ENCODE data around the gene KDM3B.
A peak's percentile ranks its signal among the peaks of the same experiment; 100 is the strongest.
"Not testable (repeated sequence)": the region's sequence is repeated elsewhere in the genome, so short reads cannot be mapped to it uniquely, and the experiment has no call there.

Gene KDM3B

DNA sequence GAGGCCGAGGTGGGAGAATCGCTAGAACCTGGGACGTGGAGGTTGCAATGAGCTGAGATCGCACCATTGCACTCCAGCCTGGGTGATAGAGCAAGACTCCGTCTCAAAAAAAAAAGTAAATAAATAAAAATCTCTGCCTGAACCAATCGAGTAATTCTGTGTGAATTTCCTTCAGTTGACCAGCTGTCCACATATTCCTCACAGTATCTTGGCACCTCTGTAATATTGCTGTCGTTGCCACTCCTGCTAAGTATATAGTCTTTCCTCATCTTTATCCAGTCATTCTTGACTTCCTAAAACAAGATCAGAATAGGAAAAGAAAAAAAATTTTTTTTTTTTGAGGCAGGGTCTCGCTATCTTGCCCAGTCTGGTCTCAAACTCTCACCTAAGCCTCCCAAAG lies 29.9 kb downstream of the KDM3B start:
- Histone ChIP-seq H3K4me1 (ENCODE audit: insufficient read depth, low read length) (no peaks in the 10 kb centered on the region), H3K4me3 (ENCODE audit: low read length) (no peak overlapping the region), H3K27me3 (ENCODE audit: insufficient read depth, low read length) (no peaks in the 10 kb centered on the region), H3K9me3 (ENCODE audit: low read length) (peaks cover under 1% of the 10 kb centered on the region), H3K36me3 (ENCODE audit: insufficient read depth, low read length) (peaks cover 75% of the 10 kb centered on the region), H2AFZ (ENCODE audit: low read depth, low read length) (no peak overlapping the region)

DNA sequence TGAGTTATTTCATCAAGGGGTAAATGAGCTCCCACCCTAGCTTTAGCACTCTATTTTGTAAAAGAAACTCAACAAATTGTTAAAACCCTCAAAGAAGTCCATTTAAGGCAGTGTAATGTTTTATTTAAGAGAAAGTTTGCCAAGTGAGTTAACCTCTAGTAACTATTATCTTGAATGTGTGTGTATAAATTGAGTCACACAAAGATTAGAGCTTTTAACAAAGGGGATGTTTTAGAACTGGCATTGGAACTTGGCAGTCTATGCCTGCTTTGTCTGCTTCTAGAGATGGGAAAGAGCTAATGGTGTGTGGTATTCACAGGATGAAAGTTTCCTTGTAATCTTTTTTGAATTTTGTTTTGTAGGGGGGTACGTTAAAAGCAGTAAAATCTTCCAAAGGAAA lies 33.2 kb downstream of the KDM3B start:
- H3K27me3 ChIP-seq (ENCODE audit: insufficient read depth, low read length): no peaks in the 10 kb centered on the region
- H3K4me1 ChIP-seq (ENCODE audit: insufficient read depth, low read length): no peaks in the 10 kb centered on the region
- H2AFZ ChIP-seq (ENCODE audit: low read depth, low read length): no peak overlapping the region
- H3K9me3 ChIP-seq (ENCODE audit: low read length): peaks cover 2% of the 10 kb centered on the region
- no peak overlapping the region for H3K4me3 ChIP-seq (ENCODE audit: low read length)
- H3K36me3 ChIP-seq (ENCODE audit: insufficient read depth, low read length): peaks cover 51% of the 10 kb centered on the region

DNA sequence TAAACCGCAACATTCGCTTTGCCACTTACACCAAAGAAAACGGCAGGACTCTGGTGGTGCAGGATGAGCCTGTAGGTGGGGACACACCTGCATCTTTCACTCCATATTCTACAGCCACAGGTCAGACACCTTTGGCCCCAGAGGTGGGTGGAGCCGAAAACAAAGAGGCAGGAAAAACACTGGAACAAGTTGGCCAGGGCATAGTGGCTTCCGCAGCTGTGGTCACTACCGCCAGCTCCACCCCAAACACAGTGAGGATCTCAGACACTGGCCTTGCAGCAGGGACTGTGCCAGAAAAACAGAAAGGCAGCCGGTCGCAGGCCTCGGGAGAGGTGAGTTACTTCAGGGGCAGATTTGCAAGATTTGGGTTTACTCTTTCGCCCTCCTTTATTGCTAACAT lies 33.8 kb downstream of the KDM3B start:
- peaks cover 2% of the 10 kb centered on the region for H3K9me3 ChIP-seq (ENCODE audit: low read length)
- H2AFZ ChIP-seq (ENCODE audit: low read depth, low read length): no peak overlapping the region
- H3K27me3 ChIP-seq (ENCODE audit: insufficient read depth, low read length): no peaks in the 10 kb centered on the region
- peaks cover 53% of the 10 kb centered on the region for H3K36me3 ChIP-seq (ENCODE audit: insufficient read depth, low read length)
- H3K4me3 ChIP-seq (ENCODE audit: low read length): no peak overlapping the region
- no peaks in the 10 kb centered on the region for H3K4me1 ChIP-seq (ENCODE audit: insufficient read depth, low read length)

DNA sequence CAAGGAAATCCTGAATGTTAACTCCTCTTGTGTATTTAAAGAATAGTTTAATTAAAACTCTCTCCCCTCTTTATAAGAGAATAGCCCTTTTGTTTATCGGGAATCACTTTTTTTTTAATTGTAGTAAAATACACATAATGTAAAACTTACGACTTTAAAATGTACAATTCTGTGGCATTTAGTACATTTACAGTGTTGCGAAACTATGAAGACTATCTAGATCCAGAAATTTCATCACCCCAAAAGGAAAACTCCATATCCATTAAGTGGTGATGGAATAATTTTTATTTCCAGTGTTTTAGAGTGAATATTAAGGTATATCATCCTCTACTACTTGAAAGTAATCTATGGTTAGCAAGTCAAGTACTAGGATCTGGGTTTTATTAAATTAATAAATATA lies 36.8 kb downstream of the KDM3B start:
- Histone ChIP-seq H3K27me3 (ENCODE audit: insufficient read depth, low read length) (no peaks in the 10 kb centered on the region), H3K4me1 (ENCODE audit: insufficient read depth, low read length) (peaks cover 5% of the 10 kb centered on the region), H2AFZ (ENCODE audit: low read depth, low read length) (no peak overlapping the region), H3K4me3 (ENCODE audit: low read length) (no peak overlapping the region), H3K36me3 (ENCODE audit: insufficient read depth, low read length) (peaks cover 66% of the 10 kb centered on the region), H3K9me3 (ENCODE audit: low read length) (peaks cover 2% of the 10 kb centered on the region)

DNA sequence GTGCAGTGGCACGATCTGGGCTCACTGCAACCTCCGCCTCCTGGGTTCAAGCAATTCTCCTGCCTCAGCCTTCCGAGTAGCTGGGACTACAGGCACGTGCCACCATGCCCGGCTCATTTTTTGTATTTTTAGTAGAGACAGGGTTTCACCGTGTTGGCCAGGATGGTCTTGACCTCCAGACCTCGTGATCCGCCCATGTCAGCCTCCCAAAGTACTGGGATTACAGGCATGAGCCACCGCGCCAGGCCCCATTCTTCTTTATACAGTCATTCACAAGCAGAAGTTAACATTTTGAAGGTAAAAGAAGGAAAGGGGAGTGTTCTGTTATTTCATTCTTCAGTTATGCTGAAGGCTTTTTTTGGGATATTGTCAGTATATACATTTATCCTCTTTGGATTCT lies 37.4 kb downstream of the KDM3B start:
- peaks cover 68% of the 10 kb centered on the region for H3K36me3 ChIP-seq (ENCODE audit: insufficient read depth, low read length)
- H2AFZ ChIP-seq (ENCODE audit: low read depth, low read length); H3K9me3 ChIP-seq (ENCODE audit: low read length); H3K27me3 ChIP-seq (ENCODE audit: insufficient read depth, low read length); H3K4me3 ChIP-seq (ENCODE audit: low read length); H3K4me1 ChIP-seq (ENCODE audit: insufficient read depth, low read length): not testable (repeated sequence)

DNA sequence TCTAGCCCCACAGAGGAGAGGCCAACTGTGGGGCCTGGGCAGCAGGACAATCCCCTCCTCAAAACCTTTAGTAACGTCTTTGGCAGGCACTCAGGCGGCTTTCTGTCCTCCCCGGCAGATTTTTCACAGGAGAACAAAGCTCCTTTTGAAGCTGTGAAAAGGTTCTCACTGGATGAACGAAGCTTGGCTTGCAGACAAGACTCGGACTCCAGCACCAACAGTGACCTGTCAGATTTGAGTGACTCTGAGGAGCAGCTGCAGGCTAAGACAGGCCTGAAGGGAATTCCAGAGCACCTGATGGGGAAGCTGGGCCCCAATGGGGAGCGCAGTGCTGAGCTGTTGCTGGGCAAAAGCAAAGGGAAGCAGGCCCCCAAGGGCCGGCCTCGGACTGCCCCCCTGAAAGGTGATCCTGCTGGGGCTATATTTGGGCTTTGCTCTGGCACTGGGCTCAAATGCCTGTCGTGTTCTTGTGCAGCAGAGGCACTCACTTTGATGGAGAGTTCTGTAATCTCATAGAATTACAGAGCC lies 39.4 kb downstream of the KDM3B start:
- no peak overlapping the region for H3K4me3 ChIP-seq (ENCODE audit: low read length)
- H3K36me3 ChIP-seq (ENCODE audit: insufficient read depth, low read length): peaks cover 64% of the 10 kb centered on the region

DNA sequence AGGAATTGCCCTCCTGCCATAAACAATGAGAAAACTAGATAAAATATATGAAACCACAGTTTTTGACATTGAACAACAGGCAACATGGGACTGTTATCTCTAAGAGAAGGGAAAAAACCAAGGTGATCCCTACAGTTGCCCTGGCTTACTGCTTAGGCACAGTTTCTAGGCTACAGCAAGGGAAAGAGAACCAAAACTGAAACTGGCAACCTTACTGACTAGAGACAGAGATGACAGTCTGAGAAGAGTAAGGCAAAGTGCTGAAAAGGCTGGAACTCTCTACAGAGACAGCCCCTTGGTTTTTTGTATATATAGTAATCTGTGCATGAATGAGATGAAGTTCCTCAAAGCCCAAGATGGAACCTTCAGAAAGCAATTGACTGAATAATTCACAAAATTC lies 50.2 kb downstream of the KDM3B start:
- Histone ChIP-seq H3K27me3 (ENCODE audit: insufficient read depth, low read length) (no peaks in the 10 kb centered on the region), H3K36me3 (ENCODE audit: insufficient read depth, low read length) (peaks cover 74% of the 10 kb centered on the region)

More for the DNA sequence above, 39.4 kb downstream of the KDM3B start:
- Histone ChIP-seq H3K27me3 (ENCODE audit: insufficient read depth, low read length) (no peaks in the 10 kb centered on the region), H3K4me1 (ENCODE audit: insufficient read depth, low read length) (peaks cover 5% of the 10 kb centered on the region), H3K9me3 (ENCODE audit: low read length) (peaks cover 2% of the 10 kb centered on the region), H2AFZ (ENCODE audit: low read depth, low read length) (no peak overlapping the region)

DNA sequence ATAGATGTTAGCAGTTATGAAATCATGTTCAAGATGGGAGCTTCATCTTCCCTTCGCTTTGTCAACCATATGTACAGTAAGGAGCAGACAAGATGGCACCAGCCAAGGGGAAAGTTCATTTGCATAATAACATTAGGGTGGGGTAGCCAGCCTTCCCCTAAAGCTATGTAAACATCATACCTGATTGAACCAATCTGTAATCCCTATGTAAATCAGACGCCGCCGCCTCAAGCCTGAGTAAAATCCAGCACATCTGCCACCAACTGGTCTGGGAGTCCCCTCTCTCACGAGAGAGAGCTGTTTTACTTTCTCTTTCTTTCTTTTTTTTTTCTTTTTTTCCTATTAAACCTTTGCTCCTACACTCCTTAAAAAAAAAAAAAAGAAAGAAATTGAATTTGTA lies 55.5 kb downstream of the KDM3B start:
- H3K4me1 ChIP-seq (ENCODE audit: insufficient read depth, low read length): no peaks in the 10 kb centered on the region
- H3K27me3 ChIP-seq (ENCODE audit: insufficient read depth, low read length): no peaks in the 10 kb centered on the region
- H3K4me3 ChIP-seq (ENCODE audit: low read length): no peak overlapping the region
- peaks cover 2% of the 10 kb centered on the region for H3K9me3 ChIP-seq (ENCODE audit: low read length)
- no peak overlapping the region for H2AFZ ChIP-seq (ENCODE audit: low read depth, low read length)
- H3K36me3 ChIP-seq (ENCODE audit: insufficient read depth, low read length): peaks cover 60% of the 10 kb centered on the region

More for the DNA sequence above, 50.2 kb downstream of the KDM3B start:
- Histone ChIP-seq H2AFZ (ENCODE audit: low read depth, low read length) (no peak overlapping the region), H3K4me3 (ENCODE audit: low read length) (no peak overlapping the region), H3K4me1 (ENCODE audit: insufficient read depth, low read length) (no peaks in the 10 kb centered on the region), H3K9me3 (ENCODE audit: low read length) (no peaks in the 10 kb centered on the region)

DNA sequence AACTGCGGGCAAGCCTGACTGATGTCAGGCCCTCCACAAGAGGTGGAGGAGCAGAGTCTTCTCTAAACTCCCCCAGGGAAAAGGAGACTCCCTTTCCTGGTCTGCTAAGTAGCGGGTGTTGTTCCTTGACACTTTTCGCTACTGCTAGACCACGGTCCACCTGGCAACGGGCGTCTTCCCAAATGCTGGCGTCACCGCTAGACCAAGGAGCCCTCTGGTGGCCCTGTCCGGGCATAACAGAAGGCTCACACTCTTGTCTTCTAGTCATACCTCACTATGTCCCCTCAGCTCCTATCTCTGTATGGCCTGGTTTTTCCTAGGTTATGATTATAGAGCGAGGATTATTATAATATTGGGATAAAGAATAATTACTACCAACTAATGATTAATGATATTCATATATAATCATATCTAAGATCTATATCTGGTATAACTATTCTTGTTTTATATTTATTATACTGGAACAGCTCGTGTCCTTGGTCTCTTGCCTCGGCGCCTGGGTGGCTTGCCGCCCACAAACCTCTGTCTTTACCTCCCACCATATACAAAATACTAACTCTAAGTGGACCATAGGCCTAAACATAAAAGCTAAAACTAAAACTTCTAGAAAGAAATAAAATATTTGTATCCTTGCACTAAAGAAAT lies 58.6 kb downstream of the KDM3B start:
- not testable (repeated sequence) for H2AFZ ChIP-seq (ENCODE audit: low read depth, low read length); H3K27me3 ChIP-seq (ENCODE audit: insufficient read depth, low read length); H3K4me1 ChIP-seq (ENCODE audit: insufficient read depth, low read length); H3K9me3 ChIP-seq (ENCODE audit: low read length); H3K4me3 ChIP-seq (ENCODE audit: low read length)
- H3K36me3 ChIP-seq (ENCODE audit: insufficient read depth, low read length): peaks cover 59% of the 10 kb centered on the region

DNA sequence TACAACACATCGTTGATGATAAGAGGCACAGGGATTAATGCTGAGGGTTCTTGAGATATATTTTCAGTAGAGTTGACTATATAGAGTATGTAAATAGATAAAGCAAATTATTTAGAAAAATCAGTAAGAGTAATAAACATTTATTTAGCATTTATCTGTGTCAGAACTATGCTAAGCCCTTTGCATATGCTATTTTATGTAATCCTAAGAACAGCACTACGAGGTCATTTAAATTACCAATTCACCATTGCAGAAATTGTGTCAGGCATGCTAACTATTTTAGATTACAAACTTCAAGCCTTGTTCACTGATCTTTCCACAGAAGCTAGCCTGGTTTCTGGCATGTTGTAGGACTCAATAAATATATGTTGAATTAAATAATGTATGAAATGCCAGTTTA lies 66.0 kb downstream of the KDM3B start:
- Histone ChIP-seq H3K9me3 (ENCODE audit: low read length) (no peaks in the 10 kb centered on the region), H3K27me3 (ENCODE audit: insufficient read depth, low read length) (no peaks in the 10 kb centered on the region), H3K4me1 (ENCODE audit: insufficient read depth, low read length) (no peaks in the 10 kb centered on the region), H3K36me3 (ENCODE audit: insufficient read depth, low read length) (peaks cover 86% of the 10 kb centered on the region), H2AFZ (ENCODE audit: low read depth, low read length) (no peak overlapping the region), H3K4me3 (ENCODE audit: low read length) (no peak overlapping the region)

DNA sequence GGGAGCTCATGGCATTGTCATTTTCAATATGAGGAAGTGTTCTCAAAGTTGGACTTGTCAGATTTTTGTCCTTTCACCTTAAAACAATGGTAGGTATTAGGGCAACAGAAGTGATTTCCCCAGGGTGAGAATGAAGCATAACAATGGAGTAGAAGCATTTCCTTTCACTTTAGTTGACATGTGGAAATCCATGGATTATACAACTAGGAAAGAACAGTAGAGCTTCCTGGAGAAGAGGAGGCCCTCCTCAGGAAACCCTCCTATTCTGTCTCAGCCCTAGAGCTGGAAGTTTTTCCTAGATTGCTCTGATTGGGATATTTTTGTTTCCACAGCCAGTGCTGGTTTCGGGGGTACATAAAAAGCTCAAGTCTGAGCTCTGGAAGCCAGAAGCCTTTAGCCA lies 72.6 kb downstream of the KDM3B start:
- Histone ChIP-seq H3K9me3 (ENCODE audit: low read length) (no peaks in the 10 kb centered on the region), H3K4me1 (ENCODE audit: insufficient read depth, low read length) (no peaks in the 10 kb centered on the region), H2AFZ (ENCODE audit: low read depth, low read length) (no peak overlapping the region), H3K4me3 (ENCODE audit: low read length) (no peak overlapping the region), H3K27me3 (ENCODE audit: insufficient read depth, low read length) (no peaks in the 10 kb centered on the region), H3K36me3 (ENCODE audit: insufficient read depth, low read length) (peaks cover 88% of the 10 kb centered on the region)

DNA sequence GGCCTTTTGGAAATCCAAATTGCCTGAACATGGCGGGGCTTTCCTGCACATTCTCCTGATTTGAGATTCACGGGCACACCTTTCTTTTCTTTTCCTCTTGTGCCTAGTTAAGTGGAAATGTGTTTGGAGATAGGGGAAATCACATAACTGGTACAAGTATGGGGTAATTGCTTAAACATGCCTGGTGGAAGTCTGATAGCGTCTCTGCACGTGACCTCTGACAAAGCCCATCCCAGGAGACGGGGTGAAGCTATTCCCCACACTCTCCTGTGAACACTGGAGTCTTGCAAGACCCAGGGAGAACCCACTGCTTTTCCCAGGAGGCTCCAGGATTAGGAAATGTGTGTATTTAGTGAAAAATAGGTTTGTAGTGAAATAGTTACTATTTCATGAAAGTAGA lies 83.5 kb downstream of the KDM3B start:
- H3K27me3 ChIP-seq (ENCODE audit: insufficient read depth, low read length): no peaks in the 10 kb centered on the region
- peaks cover 28% of the 10 kb centered on the region for H3K4me1 ChIP-seq (ENCODE audit: insufficient read depth, low read length)
- H2AFZ ChIP-seq (ENCODE audit: low read depth, low read length): no peak overlapping the region
- peaks cover 45% of the 10 kb centered on the region for H3K36me3 ChIP-seq (ENCODE audit: insufficient read depth, low read length)
- no peak overlapping the region for H3K4me3 ChIP-seq (ENCODE audit: low read length)
- no peaks in the 10 kb centered on the region for H3K9me3 ChIP-seq (ENCODE audit: low read length)

DNA sequence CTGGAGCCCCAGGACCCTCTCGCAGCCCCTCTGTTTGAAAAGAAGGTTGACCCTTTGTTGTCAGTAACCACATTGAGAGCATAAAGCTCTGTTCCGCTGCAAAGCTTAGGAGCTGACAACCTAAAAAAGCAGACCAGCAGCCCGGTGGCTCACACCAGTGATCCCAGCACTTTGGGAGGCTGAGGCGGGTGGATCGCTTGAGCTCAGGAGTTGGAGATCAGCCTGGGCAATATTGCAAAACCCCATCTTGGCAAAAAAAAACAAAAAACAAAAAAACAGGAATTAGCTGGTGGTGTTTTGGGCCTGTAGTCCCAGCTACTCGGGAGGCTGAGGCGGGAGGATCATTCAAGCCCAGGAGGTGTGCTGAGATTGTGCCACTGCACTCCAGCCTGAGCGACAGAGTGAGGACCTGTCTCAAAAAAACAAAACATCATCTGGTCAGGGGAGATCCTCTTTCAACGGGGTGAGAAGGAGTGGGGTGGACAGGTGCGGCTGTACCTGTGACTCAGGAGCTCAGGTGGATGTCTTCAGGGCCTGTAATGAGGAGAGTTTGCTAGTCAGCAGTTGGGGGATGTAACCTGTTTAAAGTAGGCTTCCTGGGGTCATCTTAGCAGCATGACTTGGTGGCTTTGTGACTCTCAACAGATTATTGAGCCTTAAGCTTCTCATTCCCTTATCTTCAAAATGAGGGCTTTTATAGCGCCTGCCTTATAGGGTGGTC lies 85.7 kb downstream of the KDM3B start:
- peaks cover 28% of the 10 kb centered on the region for H3K4me1 ChIP-seq (ENCODE audit: insufficient read depth, low read length)
- H3K9me3 ChIP-seq (ENCODE audit: low read length): no peaks in the 10 kb centered on the region
- peaks cover 30% of the 10 kb centered on the region for H3K36me3 ChIP-seq (ENCODE audit: insufficient read depth, low read length)
- H3K4me3 ChIP-seq (ENCODE audit: low read length): peak overlapping the region; percentile 55
- H2AFZ ChIP-seq (ENCODE audit: low read depth, low read length): no peak overlapping the region
- H3K27me3 ChIP-seq (ENCODE audit: insufficient read depth, low read length): no peaks in the 10 kb centered on the region
